OCI-LY7 (cell line): ENCODE data around the gene TRMT44.

ENCODE experiments used
- CTCF ChIP-seq: fragments of 200-600 bp; sonication (generic); conservative IDR thresholded peaks from 2 replicates; pipeline ENCODE4 v1.5.1; 2014; ENCODE audit warnings: mild to moderate bottlenecking, antibody characterized with exemption, low read length, moderate library complexity, mixed read lengths
- EZH2phosphoT487 ChIP-seq: fragments of 200-600 bp; sonication (generic); IDR thresholded peaks from 2 replicates; pipeline ENCODE4 v1.6.1; 2018; ENCODE audit warnings: low read depth, borderline replicate concordance, mild to moderate bottlenecking, mixed run types, antibody characterized with exemption, low read length, moderate library complexity, mixed read lengths

- no peak for TF ChIP-seq CTCF
- no peak for TF ChIP-seq EZH2phosphoT487
Measured at GRCh38 chr4:8488791-8489369, 48.3 kb downstream of the TRMT44 start.
